Superior temporal gyrus (tissue), 1 donor: Measurements from ENCODE around the gene NDUFA12.

Experiments
- DNase-seq: peaks from one replicate; pipeline ENCODE4 v3.0.0-alpha.2; 2016; ENCODE audit errors: extremely low spot score

Gene NDUFA12

GRCh38 chr12:94940771-94941170 is 62.7 kb downstream of the NDUFA12 start:
- no peak for DNase-seq

GRCh38 chr12:94938583-94938982 is 64.9 kb downstream of the NDUFA12 start:
- DNase-seq, result no peak

GRCh38 chr12:94930772-94931171 is 72.7 kb downstream of the NDUFA12 start:
- no peak for DNase-seq

- no peak for DNase-seq
Observed at GRCh38 chr12:94930216-94930654, 73.3 kb downstream of the NDUFA12 start.

GRCh38 chr12:94929780-94930179 is 73.7 kb downstream of the NDUFA12 start:
- no peak for DNase-seq

- no peak for DNase-seq
Observed at GRCh38 chr12:94925729-94926128, 77.8 kb downstream of the NDUFA12 start.

GRCh38 chr12:94925206-94925605 is 78.3 kb downstream of the NDUFA12 start:
- no peak for DNase-seq

GRCh38 chr12:94922561-94922960 is 80.9 kb downstream of the NDUFA12 start:
- DNase-seq, result no peak
